HG02759 (cell line): ENCODE results near the gene PRKAG1.

Experiments used
- ATAC-seq: cut with Tn5 transposase; IDR thresholded peaks from one replicate; pipeline ENCODE4 v1.9.1; 2021; ENCODE audit warnings: mild to moderate bottlenecking, moderate library complexity; ENCODE audit not compliant: unreplicated experiment

PRKAG1 gene

DNA sequence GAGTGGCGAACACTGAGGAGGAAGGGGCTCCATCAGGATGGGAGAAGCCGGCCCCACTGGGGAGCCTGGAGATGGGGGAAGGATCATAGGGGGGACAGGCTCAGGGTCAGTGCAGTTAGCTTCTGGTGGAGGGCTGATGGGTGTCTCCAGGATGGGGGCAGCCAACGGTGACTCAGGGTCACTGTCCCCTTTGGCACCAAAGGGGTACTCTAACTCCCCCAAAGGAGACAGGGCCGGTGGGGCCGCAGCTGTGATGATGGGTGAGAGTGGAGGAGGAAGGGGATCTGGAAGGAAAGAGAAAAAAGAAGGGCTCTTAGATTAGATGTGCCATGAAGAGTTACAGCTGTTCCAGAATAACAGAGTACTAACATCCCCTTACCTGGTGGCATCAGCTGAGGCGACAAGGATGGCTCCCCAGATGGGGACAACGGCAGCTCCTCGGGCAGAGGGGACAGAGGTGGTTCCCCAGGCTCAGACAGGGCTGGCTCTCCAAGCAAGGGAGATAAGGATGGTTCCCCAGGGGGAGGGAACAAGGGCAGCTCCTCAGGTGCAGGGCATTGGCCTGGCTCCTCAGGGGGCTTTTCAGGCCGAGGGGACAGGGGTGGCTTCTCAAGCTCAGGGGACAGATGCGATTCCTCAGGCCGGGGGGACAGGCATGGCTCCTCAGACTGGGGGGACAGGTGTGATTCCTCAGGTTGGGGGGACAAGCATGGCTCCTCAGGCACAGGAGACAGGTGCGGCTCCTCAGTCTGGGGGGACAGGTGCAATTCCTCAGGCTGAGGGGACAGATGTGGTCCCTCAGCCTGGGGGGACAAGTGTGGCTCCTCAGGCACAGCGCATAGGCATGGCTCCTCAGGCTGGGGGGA is 32.2 kb upstream of the PRKAG1 start:
- no peak for ATAC-seq

GRCh38 chr12:49049566-49050224 is 31.1 kb upstream of the PRKAG1 start:
- ATAC-seq = no peak

GRCh38 chr12:49048953-49049352 is 30.4 kb upstream of the PRKAG1 start:
- ATAC-seq = no peak

GRCh38 chr12:49046129-49046895 is 27.7 kb upstream of the PRKAG1 start:
- no peak for ATAC-seq

GRCh38 chr12:49044660-49045059 is 26.1 kb upstream of the PRKAG1 start:
- ATAC-seq = no peak

GRCh38 chr12:49043856-49044258 is 25.3 kb upstream of the PRKAG1 start:
- ATAC-seq = no peak

DNA sequence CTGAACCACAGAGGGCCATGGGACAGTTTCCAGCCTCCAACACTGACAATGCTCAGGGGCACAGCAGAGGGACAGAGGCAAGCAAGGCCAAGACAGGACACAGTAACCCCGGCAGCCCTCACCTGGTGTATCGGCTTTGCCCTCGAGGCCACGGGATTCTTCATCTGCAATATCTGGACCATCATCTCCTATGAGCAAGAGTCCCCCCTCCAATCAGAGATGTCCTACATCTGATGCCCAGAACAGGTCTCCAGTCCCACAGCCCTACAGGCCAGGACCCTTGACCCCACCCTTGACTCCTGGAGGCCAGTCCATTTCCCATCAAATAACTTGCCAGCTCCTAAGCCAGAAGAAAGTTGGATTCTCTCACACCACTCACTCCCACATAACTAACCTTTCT is 24.7 kb upstream of the PRKAG1 start:
- no peak for ATAC-seq

DNA sequence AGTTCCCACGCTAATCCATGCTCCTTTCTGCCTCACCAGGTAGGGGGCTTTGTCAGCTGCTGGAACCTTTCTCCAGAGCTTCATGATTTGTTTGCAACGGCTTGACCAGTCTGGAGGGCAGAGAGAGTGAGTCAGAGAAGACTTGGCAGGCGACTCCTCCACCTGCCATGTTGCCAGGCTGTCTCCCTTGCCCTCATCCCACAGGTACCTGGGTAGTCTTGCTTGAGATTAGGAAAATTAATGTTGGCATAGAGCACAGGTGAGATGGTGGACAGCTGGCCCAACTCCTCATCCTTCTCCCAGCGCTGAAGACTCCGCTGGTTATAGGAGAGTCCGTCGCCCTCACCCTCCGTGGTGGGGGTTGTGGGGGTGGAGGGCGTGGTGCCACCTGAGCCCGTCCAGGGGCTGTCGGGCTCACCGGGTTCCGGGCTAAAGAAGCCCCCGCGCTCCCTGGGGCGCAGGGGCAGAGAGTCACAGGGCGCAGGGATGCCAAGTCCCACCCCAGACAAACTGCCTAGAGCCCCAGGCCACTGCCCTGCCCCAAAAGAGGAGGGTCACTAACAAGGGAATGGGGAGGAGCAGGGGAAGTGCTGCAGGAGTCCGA is 23.4 kb upstream of the PRKAG1 start:
- no peak for ATAC-seq

GRCh38 chr12:49041036-49041880 is 22.7 kb upstream of the PRKAG1 start:
- ATAC-seq = no peak

DNA sequence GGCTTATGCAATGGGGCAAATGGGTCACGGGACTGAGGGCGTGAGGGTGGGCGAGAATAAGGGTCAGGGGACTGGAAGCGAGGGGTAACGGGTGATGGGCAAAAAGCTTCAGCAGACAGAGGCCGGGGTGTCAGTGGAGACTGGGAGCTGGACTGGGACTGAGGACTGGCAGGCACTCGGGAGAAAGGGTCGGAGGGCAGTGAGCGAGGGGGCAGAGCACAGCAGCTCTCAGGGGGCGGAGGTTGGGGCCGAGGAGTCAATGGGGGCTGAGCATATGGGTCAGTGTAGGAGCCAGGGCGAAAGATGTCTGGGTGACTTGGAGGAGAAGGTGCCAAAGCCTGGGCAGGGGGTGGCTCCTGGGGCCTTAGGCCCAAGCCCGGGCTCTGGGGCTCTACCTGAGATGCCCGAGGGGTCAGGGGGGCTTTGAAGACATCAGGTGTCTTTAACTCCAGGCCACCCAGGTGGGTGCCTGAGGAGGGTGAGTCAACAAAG is 21.8 kb upstream of the PRKAG1 start:
- no peak for ATAC-seq

DNA sequence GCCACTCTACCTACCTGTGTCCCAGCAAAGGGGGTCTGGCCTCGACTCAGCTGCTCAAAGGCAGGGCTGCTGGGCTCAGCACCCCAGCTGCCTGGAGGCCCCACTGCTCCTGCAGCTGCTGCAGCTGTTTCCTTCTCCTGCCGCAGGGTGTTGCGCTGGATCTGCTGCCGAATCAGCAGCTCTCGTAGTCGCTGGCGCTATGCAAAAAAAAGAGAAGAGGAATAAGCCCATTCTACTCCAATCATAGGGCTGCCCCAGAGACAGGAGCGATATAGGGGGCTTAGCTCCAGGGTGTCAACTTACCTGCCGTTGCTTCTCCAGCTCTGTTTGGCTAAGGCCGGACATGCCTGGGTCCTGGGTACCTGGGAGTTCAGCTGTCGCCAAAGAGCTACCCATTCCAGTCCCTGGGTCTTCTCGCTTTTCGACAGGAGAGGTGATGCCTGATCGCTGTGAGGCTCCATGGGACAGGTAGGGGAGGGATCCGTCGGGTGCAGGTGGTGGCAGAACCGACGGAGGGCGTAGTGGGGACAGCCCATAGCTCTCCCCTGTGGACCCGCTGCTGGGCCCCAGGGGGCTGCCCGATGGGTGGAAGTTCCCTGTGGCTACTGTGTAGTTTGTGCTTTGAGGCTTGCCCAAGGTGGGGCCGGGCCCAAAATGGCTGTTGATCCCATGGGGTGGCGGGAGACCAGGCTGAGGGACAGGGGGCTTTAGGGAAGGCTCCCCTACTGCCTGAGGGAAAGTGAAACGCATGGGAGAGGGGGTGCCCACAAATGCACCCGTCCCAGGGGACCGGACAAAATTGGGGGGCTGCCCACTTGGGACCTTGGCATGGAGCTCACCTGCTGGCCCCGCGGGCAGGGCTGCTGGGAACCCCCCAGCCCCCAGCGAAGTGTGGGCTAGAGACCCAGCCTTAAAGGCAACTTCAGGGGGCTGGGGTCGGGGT is 21.1 kb upstream of the PRKAG1 start:
- no peak for ATAC-seq

- ATAC-seq = no peak
These were observed 19.8 kb upstream of the PRKAG1 start for GRCh38 chr12:49038291-49038955.

DNA sequence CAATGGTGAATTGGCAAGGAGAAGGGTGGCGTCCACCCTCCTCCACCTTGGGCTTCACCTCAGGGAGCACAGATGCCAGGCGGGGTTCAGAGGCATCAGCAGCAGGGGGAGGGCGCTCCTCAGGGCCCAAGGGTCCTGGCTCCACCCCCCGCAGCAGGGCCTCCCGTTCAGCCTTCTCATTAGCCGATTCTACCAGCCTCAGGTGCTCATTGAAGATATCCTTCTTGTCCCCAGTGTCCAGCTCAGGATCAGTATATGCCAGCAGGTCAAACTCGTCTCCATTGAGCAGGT is 19.3 kb upstream of the PRKAG1 start:
- no peak for ATAC-seq

GRCh38 chr12:49037111-49037946 is 18.8 kb upstream of the PRKAG1 start:
- no peak for ATAC-seq

GRCh38 chr12:49036029-49036428 is 17.5 kb upstream of the PRKAG1 start:
- ATAC-seq = no peak

GRCh38 chr12:49034286-49034622 is 15.7 kb upstream of the PRKAG1 start:
- no peak for ATAC-seq

DNA sequence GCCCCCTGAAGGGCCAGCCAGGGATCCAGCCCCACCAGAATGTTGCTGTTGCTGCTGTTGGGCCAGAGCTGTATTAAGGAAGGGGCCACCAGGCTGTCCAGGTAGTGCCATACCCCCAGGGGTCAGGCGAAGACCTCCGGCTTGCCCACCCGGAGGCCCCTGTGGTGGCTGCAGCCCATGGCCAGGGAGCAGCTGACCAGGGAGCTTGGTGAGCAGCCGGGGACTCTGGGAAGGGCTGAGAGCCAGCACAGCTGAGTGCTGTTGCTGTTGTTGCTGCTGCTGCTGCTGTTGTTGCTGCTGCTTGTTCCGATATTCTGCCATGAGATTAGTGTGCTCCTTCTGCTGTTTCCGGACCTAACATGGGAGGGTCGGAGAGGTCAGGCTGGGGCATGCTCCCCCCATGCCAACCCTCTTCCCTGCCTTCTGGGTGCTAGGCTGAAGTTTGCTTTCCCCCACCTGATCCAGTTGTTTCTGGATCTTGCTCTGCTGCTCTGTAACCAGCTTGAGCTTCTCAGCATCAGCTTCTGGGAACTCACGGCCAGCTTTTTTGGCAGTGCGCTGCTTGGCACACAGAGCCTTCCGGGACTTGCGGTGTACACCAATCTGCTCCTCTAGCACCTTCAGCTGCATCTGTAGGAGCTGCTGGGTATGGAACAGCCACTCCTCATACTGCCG is 15.2 kb upstream of the PRKAG1 start:
- no peak for ATAC-seq
